Endothelial cell of umbilical vein (primary cell): Measurements from ENCODE around the gene PRM1. TPM values are rescaled to one million over a fixed set of nuclear protein-coding genes. Genes with fewer than 3 reads are reported as not detected.

Experiments used
- BruUV-seq: library from RNA; stranded (reverse); fragments of 400-500 nt; replicated peaks from 2 replicates; lab custom pipeline; 2021; lab: Mats Ljungman, UMichigan
- CTCF ChIA-PET: fragments of 300-600, 350-600 bp; sonication (Branson Sonifier 250); formaldehyde crosslinking; loops from one replicate; lab custom pipeline; 2021; ENCODE audit warnings: antibody characterized with exemption, inconsistent platforms; lab: Charles Lee
- POLR2A ChIA-PET: fragments of 300-600, 350-600 bp; sonication (Branson Sonifier 250); formaldehyde crosslinking; loops from one replicate; lab custom pipeline; 2021; ENCODE audit warnings: antibody characterized with exemption, inconsistent platforms; lab: Charles Lee
- DNase-seq: peaks from one replicate; pipeline ENCODE4 v3.0.0-alpha.2; 2011; ENCODE audit warnings: low read depth, low spot score
- FAIRE-seq: peaks from 2 replicates; lab custom pipeline; 2011; peaks lifted over from hg19 to GRCh38; lab: Jason Lieb, UNC
- H2AFZ ChIP-seq: 2 replicates; pipeline ENCODE4 v1.6.0; 2012; ENCODE audit warnings: low read depth, low read length, control low read depth, inconsistent platforms
- H3K27ac ChIP-seq: 2 replicates; pipeline ENCODE4 v1.5.1; 2011; ENCODE audit warnings: low read depth, mild to moderate bottlenecking, control low read depth, low read length, moderate library complexity; ENCODE audit not compliant: insufficient read depth
- H3K27me3 ChIP-seq, 2 experiments: 2 replicates each; pipeline versions ENCODE4 v1.6.0 to v1.6.1; 2011; ENCODE audit warnings: low read length in 2 of 2, mixed read lengths in 1 of 2; ENCODE audit not compliant: control insufficient read depth in 2 of 2, insufficient read depth in 2 of 2
- H3K36me3 ChIP-seq, 2 experiments: 2 replicates in 1 of 2; 3 replicates in 1 of 2; pipeline ENCODE4 v1.5.1; 2011; ENCODE audit warnings: low read length in 2 of 2, mild to moderate bottlenecking in 1 of 2, moderate library complexity in 1 of 2; ENCODE audit not compliant: control insufficient read depth in 2 of 2, insufficient read depth in 2 of 2; ENCODE audit errors: extremely low read depth in 1 of 2
- H3K4me1 ChIP-seq: 3 replicates; pipeline ENCODE4 v1.5.1; 2011; ENCODE audit warnings: mild to moderate bottlenecking, low read length; ENCODE audit not compliant: control insufficient read depth, insufficient read depth; ENCODE audit errors: extremely low read depth
- H3K4me2 ChIP-seq: 2 replicates; pipeline ENCODE4 v1.6.1; 2011; ENCODE audit warnings: low read length, control low read depth, mixed read lengths; ENCODE audit not compliant: insufficient read depth
- H3K4me3 ChIP-seq, 3 experiments: fragments of 200-600 bp in 1 of 3; sonication (generic), shearing (Covaris generic) in 1 of 3; replicated peaks in 1 of 3; 2 replicates each; pipeline ENCODE4 v1.5.1; 2011 to 2016; ENCODE audit warnings: control low read depth in 3 of 3, low read length in 3 of 3, mild to moderate bottlenecking in 2 of 3, inconsistent platforms in 1 of 3, low read depth in 1 of 3, moderate library complexity in 1 of 3; ENCODE audit not compliant: insufficient read depth in 1 of 3
- H3K79me2 ChIP-seq: 2 replicates; pipeline ENCODE4 v1.6.0; 2012; ENCODE audit warnings: low read length, inconsistent platforms; ENCODE audit not compliant: control insufficient read depth, insufficient read depth
- H3K9ac ChIP-seq: replicated peaks from 2 replicates; pipeline ENCODE3; 2011; ENCODE audit warnings: low read length, control low read depth; ENCODE audit not compliant: insufficient read depth; ENCODE audit errors: extremely low read depth
- H3K9me1 ChIP-seq: replicated peaks from 3 replicates; pipeline ENCODE4 v1.6.0; 2011; ENCODE audit warnings: mild to moderate bottlenecking, low read length; ENCODE audit not compliant: control insufficient read depth, insufficient read depth; ENCODE audit errors: extremely low read depth
- H3K9me3 ChIP-seq: replicated peaks from 2 replicates; pipeline ENCODE4 v1.5.1; 2012; ENCODE audit warnings: low read length, inconsistent platforms; ENCODE audit not compliant: control insufficient read depth, insufficient read depth
- H4K20me1 ChIP-seq: replicated peaks from 2 replicates; pipeline ENCODE3; 2011; ENCODE audit warnings: mild to moderate bottlenecking, low read length; ENCODE audit not compliant: control insufficient read depth, insufficient read depth; ENCODE audit errors: extremely low read depth
- CTCF ChIP-seq, 2 donors: IDR thresholded peaks; 1 replicate in 1 of 2; 2 replicates in 1 of 2; pipeline ENCODE4 v1.5.1; 2011; ENCODE audit warnings: low read length in 2 of 2, mild to moderate bottlenecking in 2 of 2, moderate library complexity in 2 of 2, control low read depth in 1 of 2, inconsistent platforms in 1 of 2, low read depth in 1 of 2; ENCODE audit not compliant: insufficient read depth in 1 of 2; ENCODE audit errors: extremely low read depth in 1 of 2
- JUN ChIP-seq: IDR thresholded peaks from 2 replicates; pipeline ENCODE4 v1.6.1; 2011; ENCODE audit warnings: borderline replicate concordance, low read depth; ENCODE audit not compliant: insufficient read length, insufficient read depth
- MAX ChIP-seq: IDR thresholded peaks from 2 replicates; pipeline ENCODE4 v1.6.1; 2011; ENCODE audit not compliant: insufficient read depth, insufficient read length
- MYC ChIP-seq: IDR thresholded peaks from one replicate; pipeline ENCODE4 v1.6.1; 2011; ENCODE audit warnings: mild to moderate bottlenecking, low read depth, low read length
- POLR2A ChIP-seq: IDR thresholded peaks from 2 replicates; pipeline ENCODE4 v1.6.1; 2012; ENCODE audit warnings: low read depth, mild to moderate bottlenecking, control low read depth, low read length
- POLR2AphosphoS5 ChIP-seq: IDR thresholded peaks from 2 replicates; pipeline ENCODE4 v1.6.1; 2012; ENCODE audit warnings: low read depth, mild to moderate bottlenecking, control low read depth, low read length, moderate library complexity; ENCODE audit not compliant: insufficient read depth
- dilution Hi-C: fragments of 300-500 bp; cut with MboI; formaldehyde crosslinking; loops from one replicate; pipeline ENCODE4 v1.15.0; 2019; ENCODE audit warnings: low sequenced_read_pairs; ENCODE audit not compliant: extremely low pct_ligation_motif_present
- intact Hi-C: fragments of 100-400 bp; cut with micrococcal nuclease; formaldehyde crosslinking; loops from one replicate; pipeline ENCODE4 v1.10.0; 2022
- polyA plus RNA-seq, 4 experiments: library from polyadenylated mRNA; depleted of rRNA in 3 of 4; stranded (reverse) in 3 of 4; unstranded in 1 of 4; fragments of >200 nt; gene quantifications; 2 replicates each; pipeline versions ENCODE4 v1.2.1 to v1.2.3, GENCODE V29; 2011 to 2012; ENCODE audit warnings: missing spikeins in 1 of 4
- total RNA-seq: library from RNA; stranded (reverse); gene quantifications from 2 replicates; pipeline ENCODE4 v1.2.3, GENCODE V29; 2021

The PRM1 gene
- total and polyA plus RNA-seq, 2 donors (not counting 3 experiments of a cell fraction or from before 2014, with no cell fraction given): not detected

- BruUV-seq: no TSS peak
- H2AFZ ChIP-seq: no peak overlapping the region
- no peak for FAIRE-seq
- H3K27me3 ChIP-seq: no peaks in the 10 kb centered on the region
- CTCF ChIA-PET: interaction anchor here (1.1 to 5.2 kb wide), 2 partner anchors 15 to 300 kb away, joined by 3 to 20 read pairs; partner anchors contain the start of gene SOCS1
- intact Hi-C loops (no loop called here), dilution Hi-C loops (no loop called here)
- H4K20me1 ChIP-seq: no peaks in the 10 kb centered on the region
- DNase-seq: no peak
- H3K27ac ChIP-seq: no peak overlapping the region
- H3K9me3 ChIP-seq: no peaks in the 10 kb centered on the region
- TF ChIP-seq CTCF (IDR thresholded peaks at IDR 0.05; ENCODE audit: extremely low read depth in 1 of 2, insufficient read depth in 1 of 2, low read depth in 1 of 2, low read length in 2 of 2): no peak
- no peak for TF ChIP-seq POLR2AphosphoS5
- no peak for TF ChIP-seq POLR2A
- TF ChIP-seq JUN: no peak
- TF ChIP-seq MAX: no peak
- TF ChIP-seq MYC: no peak
- H3K4me1 ChIP-seq: no peaks in the 10 kb centered on the region
- no peak overlapping the region for H3K4me3 ChIP-seq
- H3K9ac ChIP-seq: no peak overlapping the region
- no peaks in the 10 kb centered on the region for H3K79me2 ChIP-seq
- POLR2A ChIA-PET: no interaction called here
- H3K9me1 ChIP-seq: no peaks in the 10 kb centered on the region
- no peak overlapping the region for H3K4me2 ChIP-seq
- no peaks in the 10 kb centered on the region for H3K36me3 ChIP-seq
Observed at GRCh38 chr16:11270602-11271162, 10.4 kb downstream of the PRM1 start.
